GM12878 (cell line): ENCODE measurements around the gene PPP2R5C.

Experiments
- ATF3 ChIP-seq: IDR thresholded peaks from 2 replicates; pipeline ENCODE4 v1.6.1; 2011; ENCODE audit warnings: low read depth, mild to moderate bottlenecking, low read length, moderate library complexity, borderline replicate concordance; ENCODE audit errors: extremely low read depth
- BCL11A ChIP-seq: IDR thresholded peaks from 2 replicates; pipeline ENCODE4 v1.6.1; 2011; ENCODE audit warnings: low read depth, low read length
- CBFB ChIP-seq: IDR thresholded peaks from 2 replicates; pipeline ENCODE4 v1.6.1; 2016; ENCODE audit warnings: antibody characterized with exemption, low read depth
- CREB1 ChIP-seq: IDR thresholded peaks from 2 replicates; pipeline ENCODE4 v1.6.1; 2012; ENCODE audit warnings: low read depth, mild to moderate bottlenecking, inconsistent platforms
- E2F4 ChIP-seq: IDR thresholded peaks from 2 replicates; pipeline ENCODE4 v1.6.1; 2012; ENCODE audit warnings: low read depth, low read length, improper control_type of control experiment
- EZH2 ChIP-seq: IDR thresholded peaks from 2 replicates; pipeline ENCODE4 v1.6.1; 2012; ENCODE audit warnings: low read depth, mild to moderate bottlenecking, control low read depth, inconsistent platforms, low read length, borderline replicate concordance; ENCODE audit not compliant: control insufficient read depth
- HDAC6 ChIP-seq: fragments of 200-600 bp; sonication (generic); IDR thresholded peaks from one replicate; pipeline ENCODE4 v1.8.0; 2017; ENCODE audit warnings: antibody characterized with exemption; ENCODE audit not compliant: unreplicated experiment
- POLR2A ChIP-seq: IDR thresholded peaks from 2 replicates; pipeline ENCODE4 v1.6.1; 2011; ENCODE audit warnings: low read depth, mild to moderate bottlenecking, low read length
- RFX5 ChIP-seq: IDR thresholded peaks from 2 replicates; pipeline ENCODE4 v1.6.1; 2011; ENCODE audit warnings: low read depth, low read length, improper control_type of control experiment
- SMAD1 ChIP-seq: fragments of 450-650 bp; IDR thresholded peaks from 2 replicates; pipeline ENCODE4 v1.6.1; 2018; ENCODE audit warnings: mild to moderate bottlenecking, low read depth; ENCODE audit not compliant: partially characterized antibody
- SMC3 ChIP-seq: IDR thresholded peaks from 2 replicates; pipeline ENCODE4 v1.6.1; 2011; ENCODE audit warnings: low read length, improper control_type of control experiment, borderline replicate concordance
- TF ChIP-seq, protein P1 (sequence below), 3 experiments: IDR thresholded peaks in 2 of 3; conservative IDR thresholded peaks in 1 of 3; 2 replicates each; pipeline ENCODE4 v1.5.1; 2011; ENCODE audit warnings: low read depth in 3 of 3, low read length in 3 of 3, mild to moderate bottlenecking in 3 of 3, control low read depth in 2 of 3, moderate library complexity in 2 of 3, inconsistent platforms in 1 of 3, mixed read lengths in 1 of 3; ENCODE audit not compliant: control insufficient read depth in 2 of 3, insufficient read depth in 1 of 3; ENCODE audit errors: extremely low read depth in 1 of 3

DNA sequence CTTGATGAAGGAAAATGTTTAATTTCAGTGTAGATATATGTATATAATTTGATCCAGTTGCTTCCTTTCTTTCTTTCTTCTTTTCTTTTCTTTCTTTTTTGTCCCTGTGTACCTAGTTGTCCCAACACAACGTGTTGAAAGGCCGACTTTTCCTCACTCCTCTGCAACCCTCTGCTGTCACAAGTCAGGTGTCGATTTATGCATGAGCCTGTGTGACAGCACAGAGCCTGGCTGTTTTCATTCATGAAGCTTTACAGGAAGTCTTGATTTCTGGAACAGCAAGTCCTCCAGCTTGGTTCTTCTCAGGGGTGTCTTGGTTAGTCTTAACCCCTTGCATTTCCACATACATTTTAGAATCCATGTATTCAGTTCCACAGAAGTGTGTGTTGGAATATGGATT lies 88.1 kb downstream of the PPP2R5C start:
- TF ChIP-seq EZH2 (no peak), SMC3 (no peak), BCL11A (no peak), HDAC6 (no peak), RFX5 (no peak), CBFB (no peak), POLR2A (no peak), ATF3 (no peak), E2F4 (no peak), CREB1 (no peak), SMAD1 (no peak)
- TF ChIP-seq, protein P1, sequence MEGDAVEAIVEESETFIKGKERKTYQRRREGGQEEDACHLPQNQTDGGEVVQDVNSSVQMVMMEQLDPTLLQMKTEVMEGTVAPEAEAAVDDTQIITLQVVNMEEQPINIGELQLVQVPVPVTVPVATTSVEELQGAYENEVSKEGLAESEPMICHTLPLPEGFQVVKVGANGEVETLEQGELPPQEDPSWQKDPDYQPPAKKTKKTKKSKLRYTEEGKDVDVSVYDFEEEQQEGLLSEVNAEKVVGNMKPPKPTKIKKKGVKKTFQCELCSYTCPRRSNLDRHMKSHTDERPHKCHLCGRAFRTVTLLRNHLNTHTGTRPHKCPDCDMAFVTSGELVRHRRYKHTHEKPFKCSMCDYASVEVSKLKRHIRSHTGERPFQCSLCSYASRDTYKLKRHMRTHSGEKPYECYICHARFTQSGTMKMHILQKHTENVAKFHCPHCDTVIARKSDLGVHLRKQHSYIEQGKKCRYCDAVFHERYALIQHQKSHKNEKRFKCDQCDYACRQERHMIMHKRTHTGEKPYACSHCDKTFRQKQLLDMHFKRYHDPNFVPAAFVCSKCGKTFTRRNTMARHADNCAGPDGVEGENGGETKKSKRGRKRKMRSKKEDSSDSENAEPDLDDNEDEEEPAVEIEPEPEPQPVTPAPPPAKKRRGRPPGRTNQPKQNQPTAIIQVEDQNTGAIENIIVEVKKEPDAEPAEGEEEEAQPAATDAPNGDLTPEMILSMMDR (IDR thresholded peaks at IDR 0.05 in 2 of 3, conservative IDR thresholded peaks at IDR 0.05 in 1 of 3; ENCODE audit: control insufficient read depth in 2 of 3, extremely low read depth in 1 of 3, insufficient read depth in 1 of 3, low read depth in 3 of 3, low read length in 3 of 3), result no peak
